Measurements from ENCODE around the gene GPC5.
A peak's percentile ranks its signal among the peaks of the same experiment; 100 is the strongest.
"Not testable (repeated sequence)": the region's sequence is repeated elsewhere in the genome, so short reads cannot be mapped to it uniquely, and the experiment has no call there.

The GPC5 gene

GRCh38 chr13:92436924-92437323, 1038.5 kb downstream of the GPC5 start:
- DNase-seq = no peak

- DNase-seq = no peak
These were observed 1045.8 kb downstream of the GPC5 start for GRCh38 chr13:92444244-92444643.

GRCh38 chr13:92451060-92451459, 1052.6 kb downstream of the GPC5 start:
- no peak for DNase-seq

GRCh38 chr13:92452840-92453239, 1054.4 kb downstream of the GPC5 start:
- DNase-seq = no peak

GRCh38 chr13:92459306-92459705, 1060.9 kb downstream of the GPC5 start:
- DNase-seq = no peak

- no peak for DNase-seq
These were observed 1062.1 kb downstream of the GPC5 start for GRCh38 chr13:92460479-92460878.

GRCh38 chr13:92461402-92461801, 1063.0 kb downstream of the GPC5 start:
- no peak for DNase-seq

GRCh38 chr13:92461831-92462230, 1063.4 kb downstream of the GPC5 start:
- DNase-seq = no peak

- DNase-seq = peak in 1 of 51 donors; percentile 3
These were observed 1064.7 kb downstream of the GPC5 start for GRCh38 chr13:92463134-92463533.

GRCh38 chr13:92473765-92474475, 1075.5 kb downstream of the GPC5 start:
- no peak for DNase-seq

GRCh38 chr13:92480387-92480786, 1082.0 kb downstream of the GPC5 start:
- DNase-seq = no peak

- DNase-seq = not testable (repeated sequence)
These were observed 1084.4 kb downstream of the GPC5 start for GRCh38 chr13:92482790-92483189.

GRCh38 chr13:92483894-92484293, 1085.5 kb downstream of the GPC5 start:
- DNase-seq = no peak

GRCh38 chr13:92487238-92487637, 1088.8 kb downstream of the GPC5 start:
- no peak for DNase-seq

- no peak for DNase-seq
These were observed 1089.9 kb downstream of the GPC5 start for GRCh38 chr13:92488249-92488852.

GRCh38 chr13:92491839-92492238, 1093.4 kb downstream of the GPC5 start:
- DNase-seq = no peak

GRCh38 chr13:92494915-92495314, 1096.5 kb downstream of the GPC5 start:
- DNase-seq = no peak

- DNase-seq = no peak
These were observed 1101.8 kb downstream of the GPC5 start for GRCh38 chr13:92500192-92500591.

GRCh38 chr13:92510416-92510815, 1112.0 kb downstream of the GPC5 start:
- DNase-seq = no peak

- no peak for DNase-seq
These were observed 1114.4 kb downstream of the GPC5 start for GRCh38 chr13:92512852-92513251.

- no peak for DNase-seq
These were observed 1115.3 kb downstream of the GPC5 start for GRCh38 chr13:92513672-92514071.

- no peak for DNase-seq
These were observed 1116.2 kb downstream of the GPC5 start for GRCh38 chr13:92514420-92515125.

GRCh38 chr13:92516878-92517277, 1118.5 kb downstream of the GPC5 start:
- DNase-seq = not testable (repeated sequence)

All from hypothalamus (tissue), 51 donors.